ENCODE data around the gene SLC20A1. TPM values are rescaled to one million over a fixed set of nuclear protein-coding genes. Genes with fewer than 3 reads are reported as not detected.
"Not testable (repeated sequence)": the region's sequence is repeated elsewhere in the genome, so short reads cannot be mapped to it uniquely, and the experiment has no call there.

The SLC20A1 gene
- polyA plus RNA-seq, 1 experiment, result 25.3 TPM

- CTCF ChIA-PET, result interaction anchor here (1.7 kb wide), 1 partner anchor 119 kb away, joined by 10 read pairs; no protein-coding TSS in a partner anchor
- POLR2A ChIA-PET, result no interaction called here
- no peaks in the 10 kb centered on the region for H3K27me3 ChIP-seq (ENCODE audit: control insufficient read depth, insufficient read depth, low read length)
- no peaks in the 10 kb centered on the region for H3K36me3 ChIP-seq (ENCODE audit: control insufficient read depth, insufficient read depth, low read length)
- DNase-seq (ENCODE audit: low read depth), result no peak
- H3K4me3 ChIP-seq (ENCODE audit: low read depth, low read length), result no peak overlapping the region
- TF ChIP-seq, protein P1, sequence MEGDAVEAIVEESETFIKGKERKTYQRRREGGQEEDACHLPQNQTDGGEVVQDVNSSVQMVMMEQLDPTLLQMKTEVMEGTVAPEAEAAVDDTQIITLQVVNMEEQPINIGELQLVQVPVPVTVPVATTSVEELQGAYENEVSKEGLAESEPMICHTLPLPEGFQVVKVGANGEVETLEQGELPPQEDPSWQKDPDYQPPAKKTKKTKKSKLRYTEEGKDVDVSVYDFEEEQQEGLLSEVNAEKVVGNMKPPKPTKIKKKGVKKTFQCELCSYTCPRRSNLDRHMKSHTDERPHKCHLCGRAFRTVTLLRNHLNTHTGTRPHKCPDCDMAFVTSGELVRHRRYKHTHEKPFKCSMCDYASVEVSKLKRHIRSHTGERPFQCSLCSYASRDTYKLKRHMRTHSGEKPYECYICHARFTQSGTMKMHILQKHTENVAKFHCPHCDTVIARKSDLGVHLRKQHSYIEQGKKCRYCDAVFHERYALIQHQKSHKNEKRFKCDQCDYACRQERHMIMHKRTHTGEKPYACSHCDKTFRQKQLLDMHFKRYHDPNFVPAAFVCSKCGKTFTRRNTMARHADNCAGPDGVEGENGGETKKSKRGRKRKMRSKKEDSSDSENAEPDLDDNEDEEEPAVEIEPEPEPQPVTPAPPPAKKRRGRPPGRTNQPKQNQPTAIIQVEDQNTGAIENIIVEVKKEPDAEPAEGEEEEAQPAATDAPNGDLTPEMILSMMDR (IDR thresholded peaks at IDR 0.05; ENCODE audit: insufficient read depth, low read depth, low read length), result no peak
These were observed 37.9 kb upstream of the SLC20A1 start for GRCh38 chr2:112607680-112608438.

DNA sequence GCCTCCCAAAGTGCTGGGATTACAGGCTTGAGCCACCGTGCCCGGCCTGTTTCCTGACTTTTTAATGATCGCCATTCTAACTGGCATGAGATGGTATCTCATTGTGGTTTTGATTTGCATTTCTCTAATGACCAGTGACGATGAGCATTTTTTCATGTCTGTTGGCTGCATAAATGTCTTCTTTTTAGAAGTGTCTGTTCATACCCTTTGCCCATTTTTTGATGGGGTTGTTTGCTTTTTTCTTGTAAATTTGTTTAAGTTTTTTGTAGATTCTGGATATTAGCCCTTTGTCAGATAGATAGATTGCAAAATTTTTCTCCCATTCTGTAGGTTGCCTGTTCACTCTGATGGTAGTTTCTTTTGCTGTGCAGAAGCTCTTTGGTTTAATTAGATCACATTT, 36.4 kb upstream of the SLC20A1 start:
- not testable (repeated sequence) for H3K36me3 ChIP-seq (ENCODE audit: control insufficient read depth, insufficient read depth, low read length)

GRCh38 chr2:112612283-112612682, 33.5 kb upstream of the SLC20A1 start:
- H3K36me3 ChIP-seq (ENCODE audit: control insufficient read depth, insufficient read depth, low read length); H3K27me3 ChIP-seq (ENCODE audit: control insufficient read depth, insufficient read depth, low read length); POLR2A ChIA-PET; H3K4me3 ChIP-seq (ENCODE audit: low read depth, low read length); DNase-seq (ENCODE audit: low read depth): not testable (repeated sequence)
- CTCF ChIA-PET, result interaction anchor here (1.5 kb wide), 1 partner anchor 14 kb away, joined by 3 read pairs; no protein-coding TSS in a partner anchor

More for the DNA sequence above, 36.4 kb upstream of the SLC20A1 start:
- CTCF ChIA-PET; POLR2A ChIA-PET; DNase-seq (ENCODE audit: low read depth); H3K27me3 ChIP-seq (ENCODE audit: control insufficient read depth, insufficient read depth, low read length); H3K4me3 ChIP-seq (ENCODE audit: low read depth, low read length): not testable (repeated sequence)

DNA sequence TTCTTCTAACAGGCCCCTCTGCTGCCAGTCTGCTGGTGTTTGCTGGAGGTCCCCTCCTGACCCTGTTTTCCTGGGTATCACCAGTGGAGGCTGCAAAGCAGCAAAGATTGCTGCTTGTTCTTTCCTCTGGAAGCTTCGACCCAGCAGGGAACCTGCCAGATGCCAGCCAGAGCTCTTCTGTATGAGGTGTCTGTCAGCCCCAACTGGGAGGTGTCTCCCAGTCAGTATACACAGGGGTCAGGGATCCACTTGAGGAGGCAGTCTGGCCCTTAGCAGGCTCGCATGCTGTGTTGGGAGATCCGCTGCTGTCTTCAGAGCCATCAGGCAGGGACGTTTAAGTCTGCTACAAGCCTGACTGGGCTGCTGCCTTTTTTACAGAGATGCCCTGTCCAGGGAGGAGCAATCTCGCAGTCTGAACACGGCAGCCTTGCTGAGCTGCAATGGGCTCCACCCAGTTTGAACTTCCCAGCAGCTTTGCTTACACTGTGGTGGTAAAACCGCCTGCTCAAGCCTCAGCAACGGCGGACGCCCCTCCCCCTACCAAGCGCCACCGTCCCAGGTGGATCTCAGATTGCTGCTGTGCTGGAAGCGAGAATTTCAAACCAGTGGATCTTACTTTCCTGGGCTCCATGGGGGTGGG, 31.4 kb upstream of the SLC20A1 start:
- ChIA-PET POLR2A (no interaction called here), CTCF (interaction anchor here (1.0 to 1.7 kb wide), 2 partner anchors 9 to 14 kb away, joined by 3 to 8 read pairs; no protein-coding TSS in a partner anchor)
- H3K4me3 ChIP-seq (ENCODE audit: low read depth, low read length), result no peak overlapping the region
- no peak for DNase-seq (ENCODE audit: low read depth)
- H3K27me3 ChIP-seq (ENCODE audit: control insufficient read depth, insufficient read depth, low read length), result no peaks in the 10 kb centered on the region; the same call in none of the 2 replicates
- H3K36me3 ChIP-seq (ENCODE audit: control insufficient read depth, insufficient read depth, low read length), result no peaks in the 10 kb centered on the region
- TF ChIP-seq, protein P1 (IDR thresholded peaks at IDR 0.05; ENCODE audit: insufficient read depth, low read depth, low read length), result no peak

GRCh38 chr2:112615051-112615450, 30.7 kb upstream of the SLC20A1 start:
- Histone ChIP-seq H3K36me3 (ENCODE audit: control insufficient read depth, insufficient read depth, low read length) (no peaks in the 10 kb centered on the region), H3K27me3 (ENCODE audit: control insufficient read depth, insufficient read depth, low read length) (no peaks in the 10 kb centered on the region; the same call in none of the 2 replicates), H3K4me3 (ENCODE audit: low read depth, low read length) (no peak overlapping the region)
- ChIA-PET CTCF (interaction anchor here (1.7 to 1.8 kb wide), 2 partner anchors 15 to 111 kb away, joined by 4 to 8 read pairs; no protein-coding TSS in a partner anchor), POLR2A (no interaction called here)
- no peak for DNase-seq (ENCODE audit: low read depth)
- TF ChIP-seq, protein P1 (IDR thresholded peaks at IDR 0.05; ENCODE audit: insufficient read depth, low read depth, low read length), result no peak

- CTCF ChIA-PET, result interaction anchor here (1.8 kb wide), 1 partner anchor 110 kb away, joined by 4 read pairs; no protein-coding TSS in a partner anchor
These were observed 29.9 kb upstream of the SLC20A1 start for GRCh38 chr2:112615798-112616197.

More at GRCh38 chr2:112615798-112616197, 29.9 kb upstream of the SLC20A1 start:
- H3K27me3 ChIP-seq (ENCODE audit: control insufficient read depth, insufficient read depth, low read length); H3K4me3 ChIP-seq (ENCODE audit: low read depth, low read length); DNase-seq (ENCODE audit: low read depth); POLR2A ChIA-PET; H3K36me3 ChIP-seq (ENCODE audit: control insufficient read depth, insufficient read depth, low read length): not testable (repeated sequence)

Data from BJ (cell line).